LNCaP clone FGC (cell line): ENCODE measurements around the gene TECRL.

Experiments
- DNase-seq: peaks from one replicate; pipeline ENCODE4 v3.0.0-alpha.2; 2011; ENCODE audit warnings: low read depth
- H3K4me3 ChIP-seq: 2 replicates; pipeline ENCODE4 v1.5.1; 2011; ENCODE audit warnings: mild to moderate bottlenecking, low read depth, low read length, control low read depth
- TF ChIP-seq, protein P1 (sequence below): IDR thresholded peaks from 2 replicates; pipeline ENCODE4 v1.5.1; 2012; ENCODE audit warnings: mild to moderate bottlenecking; ENCODE audit not compliant: control insufficient read depth, insufficient read depth; ENCODE audit errors: extremely low read depth

TECRL gene

DNA sequence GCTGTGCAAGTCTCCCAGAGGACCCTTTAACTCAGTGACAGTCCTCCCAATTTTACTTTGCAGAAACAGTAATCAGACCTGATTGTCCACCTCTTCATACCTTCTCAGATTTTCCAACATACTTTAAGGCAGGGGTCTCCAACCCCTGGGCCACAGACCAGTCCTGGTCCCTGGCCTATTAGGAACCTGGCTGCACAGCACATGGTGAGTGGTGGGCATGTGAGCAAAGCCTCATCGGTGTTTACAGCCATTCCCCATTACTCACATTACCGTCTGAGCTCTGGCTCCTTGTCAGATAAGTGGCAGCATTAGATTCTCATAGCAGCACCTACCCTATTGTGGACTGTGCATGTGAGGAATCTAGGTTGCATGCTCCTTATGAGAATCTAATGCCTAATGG lies 74.3 kb downstream of the TECRL start:
- no peak overlapping the region for H3K4me3 ChIP-seq
- no peak for DNase-seq
- TF ChIP-seq, protein P1, sequence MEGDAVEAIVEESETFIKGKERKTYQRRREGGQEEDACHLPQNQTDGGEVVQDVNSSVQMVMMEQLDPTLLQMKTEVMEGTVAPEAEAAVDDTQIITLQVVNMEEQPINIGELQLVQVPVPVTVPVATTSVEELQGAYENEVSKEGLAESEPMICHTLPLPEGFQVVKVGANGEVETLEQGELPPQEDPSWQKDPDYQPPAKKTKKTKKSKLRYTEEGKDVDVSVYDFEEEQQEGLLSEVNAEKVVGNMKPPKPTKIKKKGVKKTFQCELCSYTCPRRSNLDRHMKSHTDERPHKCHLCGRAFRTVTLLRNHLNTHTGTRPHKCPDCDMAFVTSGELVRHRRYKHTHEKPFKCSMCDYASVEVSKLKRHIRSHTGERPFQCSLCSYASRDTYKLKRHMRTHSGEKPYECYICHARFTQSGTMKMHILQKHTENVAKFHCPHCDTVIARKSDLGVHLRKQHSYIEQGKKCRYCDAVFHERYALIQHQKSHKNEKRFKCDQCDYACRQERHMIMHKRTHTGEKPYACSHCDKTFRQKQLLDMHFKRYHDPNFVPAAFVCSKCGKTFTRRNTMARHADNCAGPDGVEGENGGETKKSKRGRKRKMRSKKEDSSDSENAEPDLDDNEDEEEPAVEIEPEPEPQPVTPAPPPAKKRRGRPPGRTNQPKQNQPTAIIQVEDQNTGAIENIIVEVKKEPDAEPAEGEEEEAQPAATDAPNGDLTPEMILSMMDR = no peak

- TF ChIP-seq, protein P1 = no peak
- no peak overlapping the region for H3K4me3 ChIP-seq
- DNase-seq = no peak
Measured at GRCh38 chr4:64330143-64330542, 79.1 kb downstream of the TECRL start.

DNA sequence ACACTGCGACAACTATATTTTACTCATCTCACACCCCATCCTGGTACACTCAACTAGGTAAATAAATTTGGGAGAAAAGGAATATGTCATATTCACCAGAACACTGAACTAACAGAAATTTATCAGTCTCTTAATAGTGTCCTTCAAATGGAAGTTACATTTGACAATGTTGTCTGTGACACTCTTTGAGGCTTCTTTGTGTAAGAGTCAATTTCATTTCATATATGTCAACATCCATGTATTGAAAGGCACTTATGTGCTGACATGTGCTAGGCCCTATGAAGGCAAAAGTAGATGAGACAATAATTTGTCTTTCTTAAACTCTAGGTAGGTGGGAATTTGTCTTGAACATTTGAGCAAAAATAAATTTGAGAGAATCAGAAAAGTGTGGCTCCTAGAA lies 82.0 kb downstream of the TECRL start:
- no peak for DNase-seq
- no peak overlapping the region for H3K4me3 ChIP-seq
- TF ChIP-seq, protein P1 = no peak

- DNase-seq = no peak
- H3K4me3 ChIP-seq = no peak overlapping the region
- TF ChIP-seq, protein P1 = no peak
Measured at GRCh38 chr4:64326507-64326906, 82.7 kb downstream of the TECRL start.

- DNase-seq = no peak
- TF ChIP-seq, protein P1 = no peak
- H3K4me3 ChIP-seq = no peak overlapping the region
Measured at GRCh38 chr4:64306255-64306565, 103.0 kb downstream of the TECRL start.

DNA sequence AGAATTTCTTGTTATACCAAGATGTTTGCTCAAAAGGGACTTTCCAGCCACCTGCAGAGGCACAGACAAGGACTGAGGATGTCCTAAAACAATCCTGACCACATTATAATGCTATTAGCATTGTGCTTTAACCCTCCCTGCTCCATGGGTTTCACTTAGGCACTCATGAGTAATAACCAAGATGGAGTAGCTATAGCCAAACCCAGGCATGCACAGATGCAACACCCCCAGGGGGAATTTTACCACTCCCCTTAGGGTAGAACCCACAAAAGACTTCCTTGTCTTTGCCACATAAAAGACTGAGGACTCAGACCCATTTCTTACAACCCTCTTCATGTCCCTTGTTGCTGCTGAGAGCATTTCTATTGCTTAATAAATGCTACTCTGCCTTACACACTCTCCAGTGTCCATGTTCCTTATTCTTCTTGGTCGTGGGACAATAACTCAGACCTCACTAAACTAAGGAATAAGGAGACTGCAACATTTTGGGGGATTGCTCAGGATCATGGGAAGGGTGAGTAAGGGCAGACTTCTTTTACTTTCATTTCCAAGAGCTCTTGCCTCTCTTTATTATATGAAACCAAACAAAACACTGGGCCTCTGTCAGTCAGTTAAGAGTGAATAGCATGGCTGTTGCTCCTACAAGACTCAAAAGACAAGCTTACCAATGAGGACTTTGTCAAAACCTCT lies 103.5 kb downstream of the TECRL start:
- no peak for DNase-seq

DNA sequence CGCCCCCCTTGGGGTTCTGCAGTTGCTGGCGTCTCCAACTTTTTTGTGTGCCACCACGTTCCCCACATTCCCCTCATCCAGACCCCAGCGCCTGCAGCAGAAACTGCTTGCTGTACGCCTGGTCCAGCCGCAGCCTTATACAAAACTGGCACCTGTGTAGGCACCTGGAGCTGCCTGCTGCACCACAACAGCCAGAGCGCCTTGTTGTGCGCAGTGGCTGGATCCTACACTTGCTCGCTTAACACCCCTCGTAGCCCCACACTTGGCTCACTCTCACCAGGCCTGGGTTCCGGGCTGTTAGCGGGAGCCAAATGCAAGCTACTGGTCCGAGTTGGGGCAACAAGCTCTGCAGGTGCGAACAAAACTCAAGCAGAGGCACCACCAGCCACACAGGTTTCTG lies 136.8 kb downstream of the TECRL start:
- DNase-seq = no peak
- H3K4me3 ChIP-seq = no peak overlapping the region
- TF ChIP-seq, protein P1 = no peak

More for the DNA sequence above, 103.5 kb downstream of the TECRL start:
- no peak overlapping the region for H3K4me3 ChIP-seq
- TF ChIP-seq, protein P1 = no peak
